ENCODE measurements around the gene RIMKLB.

- TF ChIP-seq POLR2A (IDR thresholded peaks at IDR 0.05), result no peak
- TF ChIP-seq, protein P1, sequence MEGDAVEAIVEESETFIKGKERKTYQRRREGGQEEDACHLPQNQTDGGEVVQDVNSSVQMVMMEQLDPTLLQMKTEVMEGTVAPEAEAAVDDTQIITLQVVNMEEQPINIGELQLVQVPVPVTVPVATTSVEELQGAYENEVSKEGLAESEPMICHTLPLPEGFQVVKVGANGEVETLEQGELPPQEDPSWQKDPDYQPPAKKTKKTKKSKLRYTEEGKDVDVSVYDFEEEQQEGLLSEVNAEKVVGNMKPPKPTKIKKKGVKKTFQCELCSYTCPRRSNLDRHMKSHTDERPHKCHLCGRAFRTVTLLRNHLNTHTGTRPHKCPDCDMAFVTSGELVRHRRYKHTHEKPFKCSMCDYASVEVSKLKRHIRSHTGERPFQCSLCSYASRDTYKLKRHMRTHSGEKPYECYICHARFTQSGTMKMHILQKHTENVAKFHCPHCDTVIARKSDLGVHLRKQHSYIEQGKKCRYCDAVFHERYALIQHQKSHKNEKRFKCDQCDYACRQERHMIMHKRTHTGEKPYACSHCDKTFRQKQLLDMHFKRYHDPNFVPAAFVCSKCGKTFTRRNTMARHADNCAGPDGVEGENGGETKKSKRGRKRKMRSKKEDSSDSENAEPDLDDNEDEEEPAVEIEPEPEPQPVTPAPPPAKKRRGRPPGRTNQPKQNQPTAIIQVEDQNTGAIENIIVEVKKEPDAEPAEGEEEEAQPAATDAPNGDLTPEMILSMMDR (IDR thresholded peaks at IDR 0.05), result no peak
Measured at GRCh38 chr12:8821591-8821990, 123.8 kb downstream of the RIMKLB start.

All from testis (tissue), 2 donors.